ENCODE data around the gene BEGAIN. TPM values are rescaled to one million over a fixed set of nuclear protein-coding genes. Genes with fewer than 3 reads are reported as not detected.

Gene BEGAIN
- total and polyA plus RNA-seq, 7 donors = 0.36 to 1.4 (median 0.60) TPM

GRCh38 chr14:100582496-100583165 is 4.6 kb downstream of the BEGAIN start:
- peaks cover 14 to 17% (median 16%) of the 10 kb centered on the region in 3 donors for H3K27me3 ChIP-seq
- no peaks in the 10 kb centered on the region for H3K9me3 ChIP-seq
- H3K36me3 ChIP-seq = no peaks in the 10 kb centered on the region
- WGBS, 2 donors = 94 to 95% methylated on average over 16 of the region's 16 CpGs
- TF ChIP-seq, protein P1, sequence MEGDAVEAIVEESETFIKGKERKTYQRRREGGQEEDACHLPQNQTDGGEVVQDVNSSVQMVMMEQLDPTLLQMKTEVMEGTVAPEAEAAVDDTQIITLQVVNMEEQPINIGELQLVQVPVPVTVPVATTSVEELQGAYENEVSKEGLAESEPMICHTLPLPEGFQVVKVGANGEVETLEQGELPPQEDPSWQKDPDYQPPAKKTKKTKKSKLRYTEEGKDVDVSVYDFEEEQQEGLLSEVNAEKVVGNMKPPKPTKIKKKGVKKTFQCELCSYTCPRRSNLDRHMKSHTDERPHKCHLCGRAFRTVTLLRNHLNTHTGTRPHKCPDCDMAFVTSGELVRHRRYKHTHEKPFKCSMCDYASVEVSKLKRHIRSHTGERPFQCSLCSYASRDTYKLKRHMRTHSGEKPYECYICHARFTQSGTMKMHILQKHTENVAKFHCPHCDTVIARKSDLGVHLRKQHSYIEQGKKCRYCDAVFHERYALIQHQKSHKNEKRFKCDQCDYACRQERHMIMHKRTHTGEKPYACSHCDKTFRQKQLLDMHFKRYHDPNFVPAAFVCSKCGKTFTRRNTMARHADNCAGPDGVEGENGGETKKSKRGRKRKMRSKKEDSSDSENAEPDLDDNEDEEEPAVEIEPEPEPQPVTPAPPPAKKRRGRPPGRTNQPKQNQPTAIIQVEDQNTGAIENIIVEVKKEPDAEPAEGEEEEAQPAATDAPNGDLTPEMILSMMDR (IDR thresholded peaks at IDR 0.05) = no peak
- TF ChIP-seq EP300 (IDR thresholded peaks at IDR 0.05) = no peak
- no peak for TF ChIP-seq POLR2A (IDR thresholded peaks at IDR 0.05)
- no peak for TF ChIP-seq POLR2AphosphoS5 (IDR thresholded peaks at IDR 0.05)
- no peak overlapping the region for H3K4me3 ChIP-seq
- no peak overlapping the region for H3K27ac ChIP-seq
- intact Hi-C loops (cut with DNase I) = no loop called here
- peaks cover 0 to 9% (median 7%) of the 10 kb centered on the region in 4 donors for H3K4me1 ChIP-seq
- peak; percentile 39 for DNase-seq

- H3K4me1 ChIP-seq = peaks cover 0 to 4% (median 2%) of the 10 kb centered on the region in 4 donors
- TF ChIP-seq EP300 (IDR thresholded peaks at IDR 0.05) = no peak
- no peak for TF ChIP-seq POLR2AphosphoS5 (IDR thresholded peaks at IDR 0.05)
- TF ChIP-seq, protein P1 (IDR thresholded peaks at IDR 0.05) = no peak
- no peak for TF ChIP-seq POLR2A (IDR thresholded peaks at IDR 0.05)
- no peaks in the 10 kb centered on the region for H3K9me3 ChIP-seq
- peaks cover 7 to 10% (median 10%) of the 10 kb centered on the region in 3 donors for H3K27me3 ChIP-seq
- 87 to 88% methylated on average over 28 of the region's 28 CpGs for WGBS, 2 donors
- no peak overlapping the region for H3K27ac ChIP-seq
- no peaks in the 10 kb centered on the region for H3K36me3 ChIP-seq
- H3K4me3 ChIP-seq = no peak overlapping the region
- peak; percentile 45 for DNase-seq
- intact Hi-C loops (cut with DNase I) = no loop called here
These were observed 5.7 kb downstream of the BEGAIN start for GRCh38 chr14:100581228-100582145.

- WGBS, 2 donors = 90 to 92% methylated on average over 14 of the region's 14 CpGs
- TF ChIP-seq, protein P1 (IDR thresholded peaks at IDR 0.05) = no peak
- no peak for TF ChIP-seq POLR2AphosphoS5 (IDR thresholded peaks at IDR 0.05)
- no peak for TF ChIP-seq EP300 (IDR thresholded peaks at IDR 0.05)
- no peak for TF ChIP-seq POLR2A (IDR thresholded peaks at IDR 0.05)
- peak; percentile 55 for DNase-seq
- intact Hi-C loops (cut with DNase I) = no loop called here
- H3K4me3 ChIP-seq = no peak overlapping the region
- peaks cover 0 to 2% (median under 1%) of the 10 kb centered on the region in 3 donors for H3K27me3 ChIP-seq
- H3K36me3 ChIP-seq = no peaks in the 10 kb centered on the region
- H3K27ac ChIP-seq = no peak overlapping the region
- no peaks in the 10 kb centered on the region for H3K4me1 ChIP-seq
- no peaks in the 10 kb centered on the region for H3K9me3 ChIP-seq
These were observed 6.6 kb downstream of the BEGAIN start for GRCh38 chr14:100580316-100581227.

- no peak for DNase-seq
- intact Hi-C loops (cut with DNase I) = no loop called here
- Histone ChIP-seq H3K27me3 (peaks cover 0 to 12% (median 2%) of the 10 kb centered on the region in 3 donors), H3K27ac (no peak overlapping the region), H3K4me3 (no peak overlapping the region), H3K36me3 (no peaks in the 10 kb centered on the region), H3K4me1 (no peaks in the 10 kb centered on the region), H3K9me3 (no peaks in the 10 kb centered on the region)
- WGBS, 2 donors = 96 to 99% methylated on average over 4 of the region's 4 CpGs
- TF ChIP-seq POLR2AphosphoS5 (IDR thresholded peaks at IDR 0.05) (no peak), EP300 (IDR thresholded peaks at IDR 0.05) (no peak), POLR2A (IDR thresholded peaks at IDR 0.05) (no peak)
- TF ChIP-seq, protein P1 (IDR thresholded peaks at IDR 0.05) = no peak
These were observed 8.7 kb downstream of the BEGAIN start for GRCh38 chr14:100578552-100578951.
